HG03378 (cell line): ENCODE data around the gene SOHLH2.

ENCODE experiments used
- ATAC-seq: cut with Tn5 transposase; IDR thresholded peaks from one replicate; pipeline ENCODE4 v1.9.1; 2021; ENCODE audit warnings: mild to moderate bottlenecking, moderate library complexity; ENCODE audit not compliant: unreplicated experiment

SOHLH2 gene

DNA sequence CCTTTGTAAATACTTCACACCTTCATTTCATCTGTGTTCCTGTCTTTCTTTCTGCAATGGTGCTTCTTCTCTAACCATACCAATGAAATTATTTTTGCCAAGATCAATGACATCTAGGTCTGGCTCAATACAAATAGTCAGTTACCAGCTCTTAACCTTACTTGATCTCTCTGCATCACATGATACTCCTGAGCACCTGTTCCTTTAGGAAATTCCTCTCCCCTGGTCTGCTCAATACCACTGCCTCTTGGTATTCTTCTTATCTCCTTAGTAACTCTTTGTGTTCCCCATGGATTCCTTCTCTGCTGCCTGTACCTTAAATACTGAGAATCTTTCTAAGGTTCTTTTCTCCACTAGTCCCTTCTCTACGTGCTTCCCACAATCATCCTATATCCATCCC lies 25.9 kb downstream of the SOHLH2 start:
- no peak for ATAC-seq

DNA sequence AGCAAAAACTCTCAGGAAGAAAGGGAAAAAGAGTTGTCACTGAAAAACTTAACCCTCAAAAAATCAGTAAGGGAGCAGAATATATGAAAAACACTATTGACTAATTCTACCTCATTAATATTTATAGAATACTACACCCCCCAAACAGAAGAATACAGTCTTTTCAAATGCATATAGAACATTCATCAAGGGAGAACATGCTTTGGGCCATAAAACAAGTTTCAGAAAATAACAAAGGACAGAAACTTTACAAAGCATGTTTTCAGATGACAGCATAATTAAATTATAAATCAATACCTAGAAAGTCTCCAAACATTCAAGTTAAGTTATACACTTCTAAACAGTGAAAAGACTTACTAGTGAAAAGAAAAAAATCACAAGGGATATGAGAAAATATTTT lies 30.5 kb downstream of the SOHLH2 start:
- ATAC-seq = no peak

DNA sequence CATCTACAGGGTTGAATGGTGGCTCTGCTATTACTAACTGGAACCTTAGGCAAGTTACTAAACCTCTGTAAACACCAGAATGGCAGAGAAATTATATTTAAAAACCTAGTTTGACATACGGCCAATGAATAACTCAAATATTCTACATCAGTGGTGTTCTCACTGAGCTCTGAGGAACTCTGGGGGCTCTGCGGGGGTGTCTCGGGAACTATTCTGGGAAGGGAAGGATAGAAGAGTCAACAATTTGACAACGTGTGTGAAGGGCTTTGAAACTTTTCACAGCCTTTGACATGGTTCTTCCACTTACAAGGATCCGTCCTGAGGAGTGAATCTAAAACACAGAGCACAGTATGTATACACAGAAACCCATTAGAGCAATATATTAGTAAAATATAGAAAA lies 38.7 kb downstream of the SOHLH2 start:
- no peak for ATAC-seq

DNA sequence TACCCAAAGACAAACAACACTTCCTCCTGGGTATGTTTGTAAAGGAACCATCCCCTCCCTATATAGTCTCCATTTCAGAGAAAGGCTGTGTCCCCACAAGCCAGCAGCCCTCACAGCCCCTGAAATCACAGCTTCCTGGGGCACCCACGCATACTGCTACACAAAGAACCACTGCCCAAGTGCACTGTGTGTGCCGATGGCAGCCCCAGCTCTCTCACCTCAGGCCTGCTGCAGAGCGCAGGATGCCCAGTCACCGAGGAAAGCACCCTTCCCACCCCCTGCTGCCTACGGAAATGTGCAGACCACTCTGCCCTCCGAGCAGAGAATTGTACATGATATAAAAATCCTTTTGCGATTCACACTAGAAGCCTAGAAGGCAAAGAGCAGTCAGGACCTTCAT lies 39.4 kb downstream of the SOHLH2 start:
- ATAC-seq = no peak

DNA sequence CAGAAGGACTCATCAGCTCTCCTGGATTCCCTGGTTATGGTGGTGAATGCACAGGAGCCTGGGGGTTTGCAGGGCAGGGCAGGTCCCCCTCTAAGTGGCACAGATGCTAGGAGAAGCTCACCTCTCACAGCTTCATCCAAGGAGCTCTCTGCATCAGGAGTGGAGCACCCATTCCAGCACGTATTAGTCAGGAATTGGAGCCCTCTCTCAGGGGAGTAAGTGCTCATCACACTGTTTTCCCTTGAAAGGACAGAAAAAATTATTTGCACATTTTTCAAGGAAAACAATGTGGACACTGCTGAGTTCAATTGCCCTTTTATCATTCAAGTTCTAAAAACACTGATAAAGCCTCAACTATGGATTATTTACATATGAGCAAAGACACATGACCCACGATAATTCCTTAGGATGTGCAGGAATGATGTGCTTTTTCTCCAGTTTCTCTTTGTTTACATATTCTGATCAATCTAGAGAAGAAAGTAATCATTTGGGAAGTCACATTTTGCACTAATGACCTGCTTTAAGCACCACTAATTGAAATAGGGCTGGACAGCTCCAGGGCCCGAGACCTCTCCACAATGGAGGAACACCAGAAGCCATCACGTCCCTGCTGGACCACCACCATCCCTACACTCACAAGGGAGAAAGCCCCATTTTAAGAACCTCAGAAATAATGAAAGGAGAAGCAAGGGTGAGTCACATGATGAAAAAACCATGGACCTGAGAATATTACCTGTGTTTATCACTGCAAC lies 40.6 kb downstream of the SOHLH2 start:
- no peak for ATAC-seq

DNA sequence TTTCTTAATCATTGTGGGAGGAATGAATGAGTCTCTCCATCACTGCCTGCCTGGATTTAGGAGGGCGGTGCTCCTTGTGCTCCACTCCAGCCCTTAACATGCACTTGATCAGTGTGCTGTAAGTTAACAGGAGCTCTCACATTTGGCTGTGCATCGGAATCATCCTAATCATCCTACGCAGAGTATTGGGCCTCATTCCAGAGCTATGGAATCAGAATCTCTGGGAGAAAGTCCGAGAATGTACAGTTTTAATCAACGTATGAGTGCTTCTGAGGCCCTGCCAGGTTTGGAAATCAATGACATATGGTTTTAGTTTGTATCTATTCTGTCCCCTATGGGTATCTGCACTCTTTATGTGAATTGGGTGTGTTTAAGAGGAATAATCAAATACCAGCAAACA lies 48.3 kb downstream of the SOHLH2 start:
- ATAC-seq = no peak

DNA sequence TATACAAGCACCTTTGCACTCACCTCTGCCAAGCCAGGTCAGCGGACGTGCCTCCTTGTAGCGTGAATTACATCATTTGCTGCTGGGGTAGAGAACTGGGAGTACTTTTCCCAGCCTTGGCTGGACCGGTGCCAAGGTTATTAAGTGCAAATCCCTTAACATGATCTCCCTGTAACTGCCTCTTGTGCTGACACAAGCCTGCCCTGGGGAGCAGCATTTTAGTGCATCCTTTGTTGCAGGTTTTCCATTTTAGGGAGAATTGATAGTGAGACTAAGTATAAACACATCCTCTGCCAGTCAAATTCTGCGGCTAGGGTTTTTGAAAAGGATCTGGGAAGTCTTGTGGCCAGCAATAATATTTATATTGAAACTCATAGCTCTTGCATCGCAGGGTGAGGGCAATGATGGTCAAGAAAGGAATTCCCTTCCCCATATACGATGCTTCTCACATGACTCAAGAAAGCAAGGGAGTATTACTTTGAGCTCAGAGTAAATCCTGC lies 50.5 kb downstream of the SOHLH2 start:
- no peak for ATAC-seq

DNA sequence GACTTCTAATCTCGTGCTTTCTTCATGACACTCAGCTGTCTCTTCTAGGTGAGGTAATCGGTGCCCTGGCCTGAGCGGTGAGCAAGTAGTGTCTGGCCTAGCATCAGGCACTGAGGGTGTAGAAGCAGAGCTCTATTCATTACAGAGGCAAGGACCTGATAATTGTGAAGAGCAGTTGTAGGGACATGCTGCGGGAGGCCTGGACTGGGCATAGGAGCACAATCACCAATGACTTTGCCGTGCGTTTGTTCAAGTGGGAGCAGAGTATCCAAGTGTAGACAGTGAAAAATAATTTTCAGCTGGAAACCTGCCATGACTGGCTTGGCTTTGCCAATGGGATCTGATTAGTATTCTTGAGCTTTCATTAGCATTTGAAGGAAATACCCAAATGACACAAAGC lies 51.1 kb downstream of the SOHLH2 start:
- no peak for ATAC-seq

DNA sequence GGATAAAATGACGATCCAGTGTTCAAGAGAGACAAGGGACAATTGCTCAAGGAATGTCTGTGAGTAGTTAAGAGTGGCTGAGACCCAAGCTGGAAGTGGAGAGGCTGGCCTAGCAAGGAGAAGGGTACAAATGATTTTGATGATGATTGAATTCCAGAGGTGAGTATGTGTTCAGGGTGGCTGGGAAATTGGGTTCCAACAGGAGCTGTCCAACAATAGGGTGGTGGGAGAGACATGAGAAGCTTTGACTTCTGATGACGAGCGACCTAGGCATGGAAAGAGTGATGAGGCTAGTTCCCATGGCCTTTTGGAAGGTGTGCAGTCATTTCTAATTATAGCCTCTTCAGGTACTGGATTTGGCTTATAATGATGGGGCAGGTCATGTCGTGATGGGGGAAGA lies 54.1 kb downstream of the SOHLH2 start:
- no peak for ATAC-seq

DNA sequence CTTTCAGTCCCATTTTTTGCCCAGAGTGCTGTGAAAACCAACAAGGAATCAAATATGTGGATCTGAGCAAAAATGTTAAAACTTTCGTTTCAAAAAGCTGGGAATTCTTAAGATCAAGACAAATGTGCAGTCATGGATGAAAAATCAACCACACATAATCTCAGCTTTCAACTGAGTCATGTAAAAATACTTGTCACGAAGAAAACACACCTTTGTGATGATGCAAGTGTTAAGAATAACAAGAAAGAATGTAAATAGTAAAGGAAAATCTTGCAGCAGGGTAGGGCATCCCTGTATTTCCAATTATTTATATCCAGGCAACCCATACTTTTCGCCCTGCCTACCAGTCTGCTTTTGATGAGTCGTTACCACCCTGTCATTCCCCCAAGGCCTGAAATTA lies 55.7 kb downstream of the SOHLH2 start:
- no peak for ATAC-seq

DNA sequence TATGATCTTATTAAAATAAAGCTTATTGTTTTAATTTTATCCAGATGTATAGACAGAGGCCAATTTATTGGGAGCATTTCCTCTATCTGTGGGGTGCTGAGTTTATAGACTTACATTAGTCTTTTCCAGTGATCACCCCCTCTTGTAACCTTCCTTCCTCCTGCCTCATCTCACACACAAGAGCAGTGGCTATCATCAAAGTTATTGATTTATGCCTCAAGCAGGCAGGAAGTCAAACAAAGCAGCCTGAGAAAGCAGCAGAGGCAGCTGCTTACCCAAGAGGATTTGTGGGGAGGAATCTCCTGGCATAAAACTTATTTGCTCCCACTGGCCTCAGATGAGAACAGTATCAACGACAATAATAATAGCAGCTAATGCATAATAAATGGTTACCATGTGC lies 56.9 kb downstream of the SOHLH2 start:
- ATAC-seq = no peak

DNA sequence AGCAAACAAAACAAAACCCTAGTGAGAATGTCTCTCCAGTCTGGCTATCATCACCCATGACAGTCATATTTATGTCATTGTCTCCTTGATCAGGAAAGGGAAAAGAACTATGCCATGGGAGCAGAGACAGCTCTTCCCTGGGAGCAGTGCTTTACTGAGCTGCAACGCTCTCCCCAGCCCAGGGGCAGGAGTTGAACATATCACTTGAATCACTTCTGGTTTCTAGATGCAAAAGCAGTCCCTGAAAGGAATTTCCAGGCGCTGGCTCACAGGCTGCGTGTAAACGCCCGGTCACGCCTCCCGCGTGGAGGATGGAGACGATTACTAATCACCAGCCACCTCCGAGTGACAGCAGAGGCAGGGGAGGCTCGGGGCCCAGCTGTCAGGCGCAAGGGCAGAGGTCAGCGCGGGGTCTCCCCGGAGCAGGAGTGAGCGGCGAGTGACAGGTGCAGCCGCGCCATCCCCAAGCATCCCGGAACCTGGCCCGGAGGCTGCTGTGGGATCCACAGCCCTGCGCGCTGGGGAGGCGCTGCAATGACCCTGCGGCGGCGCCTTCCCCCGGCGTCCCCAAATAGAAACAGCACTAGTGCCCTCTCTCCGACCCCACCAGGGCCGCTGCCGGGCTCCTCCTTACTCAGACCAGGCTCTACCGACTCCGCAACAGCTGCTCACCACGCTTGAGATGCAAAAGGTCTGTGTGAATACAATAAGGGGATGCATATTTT lies 59.6 kb downstream of the SOHLH2 start:
- ATAC-seq = no peak

DNA sequence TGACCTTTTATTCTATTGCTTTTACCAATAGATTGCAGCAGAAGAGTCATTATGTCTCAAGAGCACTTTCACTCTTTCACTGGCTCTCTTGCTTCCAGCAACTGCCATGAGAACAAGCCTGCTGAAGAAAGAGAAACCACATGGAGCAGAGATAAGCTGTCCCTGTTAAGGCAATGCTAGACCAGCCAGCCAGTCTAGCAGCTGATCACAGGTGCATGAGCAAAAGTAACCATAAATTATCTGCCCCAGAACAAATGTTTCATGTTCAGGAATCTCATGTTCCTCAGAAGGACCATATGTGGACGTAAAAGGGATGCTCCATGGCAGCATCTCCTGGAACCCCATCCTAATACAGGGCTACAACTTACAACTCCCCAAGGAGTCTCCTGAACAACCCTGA lies 62.8 kb downstream of the SOHLH2 start:
- ATAC-seq = no peak

DNA sequence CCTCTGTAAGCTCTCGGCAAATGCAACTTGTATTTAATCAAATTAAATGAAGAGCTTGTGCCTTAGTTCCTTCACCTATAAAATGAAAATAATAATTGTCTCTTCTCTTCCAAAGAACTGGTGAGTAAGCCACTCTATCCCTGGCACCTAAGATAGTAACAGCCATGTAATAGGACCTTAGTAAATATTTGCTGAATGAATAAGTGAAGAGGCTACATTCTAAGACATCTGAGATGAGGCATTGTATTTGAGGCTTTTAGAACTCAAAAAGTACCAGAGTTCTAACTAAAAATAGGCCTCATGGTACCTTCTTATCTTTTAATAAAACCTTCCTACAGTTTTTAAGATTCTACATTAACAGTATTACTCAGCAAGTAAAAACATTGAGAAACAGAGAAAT lies 65.9 kb downstream of the SOHLH2 start:
- no peak for ATAC-seq

DNA sequence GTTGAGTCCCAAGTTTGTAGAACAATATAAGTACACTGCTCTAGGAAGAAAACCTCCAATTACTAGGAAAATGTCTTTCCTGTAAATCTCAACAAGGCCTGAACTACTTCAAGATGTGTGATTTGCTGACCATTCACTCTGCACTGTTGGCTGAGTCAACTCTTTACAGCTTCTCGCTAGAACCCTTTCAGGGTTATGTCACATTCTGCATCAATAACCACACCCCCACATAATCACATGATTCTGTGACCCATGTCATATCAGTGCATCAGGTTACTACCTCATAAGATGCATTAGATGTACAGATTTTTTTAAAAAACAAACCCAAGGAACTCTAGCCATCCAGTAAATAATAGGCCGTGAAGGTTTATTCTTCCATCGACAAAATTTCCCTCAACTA lies 67.0 kb downstream of the SOHLH2 start:
- no peak for ATAC-seq

DNA sequence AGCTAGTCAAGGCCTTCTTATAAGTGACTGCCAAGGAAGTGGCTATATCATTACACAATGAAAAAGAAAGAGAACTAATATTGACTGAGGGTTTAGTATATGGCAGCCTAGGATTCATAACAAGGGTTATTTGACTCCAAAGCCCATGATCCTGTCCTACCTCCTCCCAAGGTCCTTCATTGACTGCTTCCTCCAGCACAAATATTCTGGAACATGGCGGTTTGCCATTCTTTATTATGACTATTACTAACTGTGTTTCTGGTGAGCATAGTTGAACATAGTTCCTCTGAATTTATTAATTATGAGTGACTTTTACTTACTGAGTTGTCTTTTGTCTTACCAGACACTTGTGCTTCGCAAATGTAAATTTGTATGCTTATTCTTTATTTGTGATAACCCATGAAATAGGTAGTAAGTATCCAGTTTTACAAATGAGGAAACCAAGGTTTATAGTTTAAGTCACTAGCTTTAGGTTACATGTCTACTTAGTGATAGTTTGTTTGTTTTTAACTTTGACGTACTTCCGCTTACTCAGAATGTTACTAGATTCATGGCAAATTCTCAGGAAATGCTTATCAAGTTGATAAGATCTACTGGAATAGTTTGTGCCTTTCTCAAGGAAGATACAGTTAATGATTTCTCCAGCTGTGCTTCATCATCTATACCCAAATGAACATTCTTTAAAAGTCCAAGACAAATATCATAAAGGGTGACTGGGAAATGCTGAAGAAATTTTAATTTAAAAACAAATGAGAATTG lies 67.7 kb downstream of the SOHLH2 start:
- no peak for ATAC-seq

DNA sequence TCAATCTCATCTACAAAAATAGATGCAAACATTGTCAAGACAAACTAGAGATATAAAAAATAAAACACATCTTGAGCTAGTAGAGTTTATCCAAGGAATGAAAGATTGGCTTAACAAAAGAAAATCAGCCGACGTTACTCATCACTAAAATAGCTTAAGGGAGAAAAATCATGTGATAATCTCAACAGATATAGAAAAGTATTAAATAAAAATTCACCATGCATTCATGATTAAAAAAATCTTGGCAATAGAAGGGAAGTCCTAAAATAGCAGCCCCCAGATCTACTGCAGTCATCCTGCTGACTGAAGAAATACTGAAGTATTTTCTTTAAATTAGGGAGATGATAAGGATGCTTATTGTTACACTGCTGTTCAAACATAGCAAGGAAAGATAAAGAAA lies 70.6 kb downstream of the SOHLH2 start:
- ATAC-seq = no peak

DNA sequence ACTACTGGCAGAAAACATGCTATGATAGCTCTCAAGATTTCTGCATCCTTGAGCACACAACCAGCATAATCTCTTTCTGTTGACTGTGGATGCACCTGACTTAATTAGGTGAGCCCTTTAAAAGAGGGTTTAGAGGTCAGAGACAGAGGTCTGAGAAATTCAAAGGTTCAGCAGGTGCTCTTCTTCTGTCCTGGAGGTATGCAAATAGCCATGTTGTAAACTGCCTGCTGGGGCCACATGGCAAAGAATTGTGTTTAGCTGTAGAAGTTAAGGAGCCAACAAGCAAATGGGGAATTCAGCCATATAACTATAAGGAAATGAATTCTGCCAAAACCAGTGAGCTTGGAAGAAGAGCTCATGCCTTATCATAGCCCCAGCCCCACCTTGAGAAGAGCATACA lies 71.6 kb downstream of the SOHLH2 start:
- ATAC-seq = no peak

DNA sequence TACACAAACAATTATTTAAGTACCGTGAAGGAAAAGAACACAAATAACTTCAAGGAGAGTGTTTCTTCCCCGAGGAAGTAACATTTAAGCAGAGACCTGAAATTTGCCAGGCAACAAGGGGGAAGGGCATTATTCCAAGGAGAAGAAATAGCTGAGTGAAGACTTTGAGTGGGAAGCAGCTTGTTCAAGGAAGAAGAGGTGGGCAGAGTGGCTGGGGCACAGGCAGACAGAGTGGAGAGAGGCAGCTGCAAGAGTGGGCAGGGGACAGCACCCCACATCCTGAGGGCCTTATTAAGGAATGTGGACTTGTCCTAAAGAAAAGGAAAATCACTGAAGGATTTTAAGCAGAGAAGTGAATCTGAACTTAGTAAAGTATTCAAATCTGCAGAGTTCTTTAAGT lies 78.5 kb downstream of the SOHLH2 start:
- no peak for ATAC-seq

DNA sequence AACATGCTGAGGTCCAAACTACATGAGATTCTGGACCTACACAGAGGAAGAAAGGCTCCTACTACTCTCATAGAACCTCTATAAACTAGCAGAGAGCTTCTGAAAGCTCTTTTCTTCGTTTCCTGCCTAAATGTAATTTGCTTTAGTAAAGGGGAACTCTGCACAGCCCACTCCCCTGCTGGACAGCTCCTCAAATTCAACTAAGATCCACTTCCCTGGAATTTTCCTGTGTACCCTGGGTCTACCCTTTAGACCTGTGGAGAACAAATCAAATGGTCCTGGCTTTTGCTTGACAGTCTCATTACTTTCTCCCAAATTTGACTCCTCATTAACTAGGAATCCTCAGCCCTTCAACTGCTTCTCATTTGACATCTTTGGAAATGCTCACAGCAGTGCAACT lies 79.7 kb downstream of the SOHLH2 start:
- no peak for ATAC-seq

DNA sequence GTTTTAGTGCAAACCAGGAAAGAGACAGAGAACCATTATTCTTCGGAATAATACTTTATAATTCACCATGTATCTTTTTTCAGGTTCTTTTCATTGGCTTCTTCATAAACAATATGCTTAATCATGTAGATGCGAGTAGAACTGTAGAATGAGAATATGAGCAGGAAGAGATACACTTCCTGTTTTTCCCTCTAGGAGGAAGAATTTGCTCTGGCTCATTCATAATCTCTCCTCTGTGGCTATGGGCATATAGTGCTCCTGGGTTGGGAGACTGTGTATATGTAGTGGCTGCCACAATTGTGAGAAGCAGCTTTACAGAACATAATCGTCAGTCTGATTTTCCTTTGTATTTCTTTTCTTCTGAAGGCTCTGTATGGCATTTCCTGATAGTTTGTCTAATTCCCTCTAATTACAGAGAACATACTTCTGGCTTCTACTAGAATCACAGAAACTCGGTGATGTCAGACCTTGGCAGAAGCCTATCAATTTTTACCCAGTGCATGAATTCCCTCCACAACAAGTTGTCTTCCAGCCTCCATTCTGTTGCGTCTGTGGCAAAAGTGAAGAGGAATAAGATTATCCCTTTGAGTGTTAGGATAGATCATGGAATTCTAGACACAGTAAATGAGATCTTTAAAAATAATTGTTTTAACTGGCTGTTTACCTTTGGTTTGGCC lies 80.3 kb downstream of the SOHLH2 start:
- ATAC-seq = no peak
